WTC11 (cell line): ENCODE results near the gene NAA80. TPM values are rescaled to one million over a fixed set of nuclear protein-coding genes. Genes with fewer than 3 reads are reported as not detected.

ENCODE experiments used
- ATAC-seq: fragments of 200-7000 bp; cut with Tn5 transposase; 2 replicates; pipeline ENCODE4 v1.10.0; 2021; ENCODE audit warnings: mild to moderate bottlenecking, moderate library complexity
- CTCF ChIA-PET: fragments of 300-600 bp; sonication (Branson Sonifier 250); formaldehyde crosslinking; loops from one replicate; lab custom pipeline; 2021; ENCODE audit warnings: antibody characterized with exemption; lab: Charles Lee
- POLR2A ChIA-PET: fragments of 350-600 bp; sonication (Branson Sonifier 250); formaldehyde crosslinking; loops from one replicate; lab custom pipeline; 2021; ENCODE audit warnings: antibody characterized with exemption; lab: Charles Lee
- DNase-seq: peaks from one replicate; pipeline ENCODE4 v3.0.0; 2021; ENCODE audit warnings: low spot score
- H3K27ac Mint-ChIP-seq: 2 replicates; pipeline ENCODE4 v1.8.0; 2021; ENCODE audit warnings: mixed read lengths
- H3K27me3 Mint-ChIP-seq: 2 replicates; pipeline ENCODE4 v1.8.0; 2021; ENCODE audit warnings: low read depth, mild to moderate bottlenecking, moderate library complexity, mixed read lengths
- H3K36me3 Mint-ChIP-seq: 2 replicates; pipeline ENCODE4 v1.8.0; 2021; ENCODE audit warnings: mixed read lengths
- H3K4me1 Mint-ChIP-seq: 2 replicates; pipeline ENCODE4 v1.8.0; 2022; ENCODE audit warnings: mixed read lengths
- H3K4me3 Mint-ChIP-seq: 2 replicates; pipeline ENCODE4 v1.8.0; 2021; ENCODE audit warnings: mild to moderate bottlenecking, moderate library complexity, mixed read lengths
- H3K9me3 Mint-ChIP-seq: 2 replicates; pipeline ENCODE4 v1.8.0; 2021; ENCODE audit warnings: mixed read lengths
- CREM ChIP-seq: sonication (generic); formaldehyde crosslinking; IDR thresholded peaks from 2 replicates; pipeline ENCODE4 v1.8.1; 2022; ENCODE audit warnings: mild to moderate bottlenecking, missing genetic modification reagents, moderate library complexity
- EMX1 ChIP-seq: fragments of 250-450 bp; sonication (Bioruptor Pico); IDR thresholded peaks from 2 replicates; pipeline ENCODE4 v1.8.0; 2021; ENCODE audit warnings: mild to moderate bottlenecking
- FOXK1 ChIP-seq: sonication (generic); formaldehyde crosslinking; IDR thresholded peaks from 2 replicates; pipeline ENCODE4 v1.8.0; 2022; ENCODE audit warnings: mild to moderate bottlenecking, moderate library complexity, missing genetic modification reagents
- FOXP1 ChIP-seq: sonication (generic); formaldehyde crosslinking; IDR thresholded peaks from 2 replicates; pipeline ENCODE4 v1.8.0; 2022; ENCODE audit warnings: missing genetic modification reagents, mild to moderate bottlenecking, moderate library complexity, borderline replicate concordance
- IRF2 ChIP-seq: sonication (generic); formaldehyde crosslinking; IDR thresholded peaks from 2 replicates; pipeline ENCODE4 v1.8.0; 2022; ENCODE audit warnings: low read depth, missing genetic modification reagents, borderline replicate concordance
- MXD4 ChIP-seq: fragments of 250-450 bp; sonication (Bioruptor Pico); IDR thresholded peaks from 2 replicates; pipeline ENCODE4 v1.8.0; 2021; ENCODE audit warnings: mild to moderate bottlenecking, moderate library complexity, borderline replicate concordance
- MYBL2 ChIP-seq: sonication (generic); formaldehyde crosslinking; IDR thresholded peaks from 2 replicates; pipeline ENCODE4 v1.8.1; 2023; ENCODE audit warnings: mild to moderate bottlenecking, moderate library complexity, missing genetic modification reagents
- NFATC4 ChIP-seq: fragments of 250-450 bp; sonication (Bioruptor Pico); IDR thresholded peaks from 2 replicates; pipeline ENCODE4 v1.9.0; 2021; ENCODE audit warnings: mild to moderate bottlenecking
- NFE2L1 ChIP-seq: sonication (generic); formaldehyde crosslinking; IDR thresholded peaks from 2 replicates; pipeline ENCODE4 v1.8.1; 2023; ENCODE audit warnings: missing genetic modification reagents
- NFYB ChIP-seq: sonication (generic); formaldehyde crosslinking; conservative IDR thresholded peaks from 2 replicates; pipeline ENCODE4 v1.8.0; 2022; ENCODE audit warnings: low read depth, missing genetic modification reagents
- NR2C2 ChIP-seq: sonication (generic); formaldehyde crosslinking; IDR thresholded peaks from 2 replicates; pipeline ENCODE4 v1.8.0; 2022; ENCODE audit warnings: mild to moderate bottlenecking, missing genetic modification reagents
- RELA ChIP-seq: sonication (generic); formaldehyde crosslinking; IDR thresholded peaks from 2 replicates; pipeline ENCODE4 v1.8.1; 2022; ENCODE audit warnings: missing genetic modification reagents, mild to moderate bottlenecking, borderline replicate concordance
- SMAD3 ChIP-seq: sonication (generic); formaldehyde crosslinking; IDR thresholded peaks from 2 replicates; pipeline ENCODE4 v1.8.0; 2022; ENCODE audit warnings: missing genetic modification reagents, mild to moderate bottlenecking, borderline replicate concordance
- SOX15 ChIP-seq: fragments of 250-450 bp; sonication (Bioruptor Pico); IDR thresholded peaks from 2 replicates; pipeline ENCODE4 v1.9.0; 2021; ENCODE audit warnings: mild to moderate bottlenecking
- ZBTB21 ChIP-seq: sonication (generic); formaldehyde crosslinking; IDR thresholded peaks from 2 replicates; pipeline ENCODE4 v1.8.1; 2023; ENCODE audit warnings: mild to moderate bottlenecking, missing genetic modification reagents, borderline replicate concordance
- ZNF121 ChIP-seq: sonication (generic); formaldehyde crosslinking; IDR thresholded peaks from 2 replicates; pipeline ENCODE4 v1.8.0; 2023; ENCODE audit warnings: missing genetic modification reagents
- ZNF263 ChIP-seq: sonication (generic); formaldehyde crosslinking; IDR thresholded peaks from 2 replicates; pipeline ENCODE4 v1.8.1; 2022; ENCODE audit warnings: low read depth, mild to moderate bottlenecking, moderate library complexity, missing genetic modification reagents
- ZNF317 ChIP-seq: sonication (generic); formaldehyde crosslinking; IDR thresholded peaks from 2 replicates; pipeline ENCODE4 v1.8.1; 2023; ENCODE audit warnings: low read depth, mild to moderate bottlenecking, moderate library complexity, missing genetic modification reagents, borderline replicate concordance
- ZNF416 ChIP-seq: fragments of 250-450 bp; sonication (Bioruptor Pico); IDR thresholded peaks from 2 replicates; pipeline ENCODE4 v1.9.0; 2021; ENCODE audit warnings: mild to moderate bottlenecking, inconsistent platforms
- ZNF423 ChIP-seq: fragments of 250-450 bp; sonication (Bioruptor Pico); IDR thresholded peaks from 2 replicates; pipeline ENCODE4 v2.1.2; 2022; ENCODE audit warnings: mild to moderate bottlenecking, moderate library complexity
- total RNA-seq: library from RNA; stranded (reverse); gene quantifications from 3 replicates; pipeline ENCODE4 v1.2.3, GENCODE V29; 2021
- TF ChIP-seq, protein P1 (sequence below): sonication (generic); formaldehyde crosslinking; IDR thresholded peaks from 2 replicates; pipeline ENCODE4 v1.8.1; 2022; ENCODE audit warnings: missing genetic modification reagents, borderline replicate concordance
- TF ChIP-seq, protein P2 (sequence below): sonication (generic); formaldehyde crosslinking; IDR thresholded peaks from 2 replicates; pipeline ENCODE4 v1.8.0; 2022; ENCODE audit warnings: mild to moderate bottlenecking, missing genetic modification reagents
- TF ChIP-seq, protein P3 (sequence below): fragments of 250-450 bp; sonication (Bioruptor Pico); IDR thresholded peaks from 2 replicates; pipeline ENCODE4 v1.9.0; 2021; ENCODE audit warnings: mild to moderate bottlenecking
- TF ChIP-seq, protein P4 (sequence below): fragments of 200-600 bp; IDR thresholded peaks from 2 replicates; pipeline ENCODE4 v1.8.0; 2022; ENCODE audit warnings: antibody characterized with exemption
- TF ChIP-seq, protein P5 (sequence below): sonication (generic); formaldehyde crosslinking; IDR thresholded peaks from 2 replicates; pipeline ENCODE4 v1.8.1; 2023; ENCODE audit warnings: mild to moderate bottlenecking, moderate library complexity, missing genetic modification reagents
- TF ChIP-seq, protein P6 (sequence below): sonication (generic); formaldehyde crosslinking; IDR thresholded peaks from 2 replicates; pipeline ENCODE4 v1.8.1; 2022; ENCODE audit warnings: mild to moderate bottlenecking, moderate library complexity, missing genetic modification reagents
- TF ChIP-seq, protein P7 (sequence below): fragments of 250-450 bp; sonication (Bioruptor Pico); IDR thresholded peaks from 2 replicates; pipeline ENCODE4 v1.8.0; 2021; ENCODE audit warnings: mild to moderate bottlenecking

The NAA80 gene
- total RNA-seq, 1 experiment from 2014 or later, result 17.3 TPM

DNA sequence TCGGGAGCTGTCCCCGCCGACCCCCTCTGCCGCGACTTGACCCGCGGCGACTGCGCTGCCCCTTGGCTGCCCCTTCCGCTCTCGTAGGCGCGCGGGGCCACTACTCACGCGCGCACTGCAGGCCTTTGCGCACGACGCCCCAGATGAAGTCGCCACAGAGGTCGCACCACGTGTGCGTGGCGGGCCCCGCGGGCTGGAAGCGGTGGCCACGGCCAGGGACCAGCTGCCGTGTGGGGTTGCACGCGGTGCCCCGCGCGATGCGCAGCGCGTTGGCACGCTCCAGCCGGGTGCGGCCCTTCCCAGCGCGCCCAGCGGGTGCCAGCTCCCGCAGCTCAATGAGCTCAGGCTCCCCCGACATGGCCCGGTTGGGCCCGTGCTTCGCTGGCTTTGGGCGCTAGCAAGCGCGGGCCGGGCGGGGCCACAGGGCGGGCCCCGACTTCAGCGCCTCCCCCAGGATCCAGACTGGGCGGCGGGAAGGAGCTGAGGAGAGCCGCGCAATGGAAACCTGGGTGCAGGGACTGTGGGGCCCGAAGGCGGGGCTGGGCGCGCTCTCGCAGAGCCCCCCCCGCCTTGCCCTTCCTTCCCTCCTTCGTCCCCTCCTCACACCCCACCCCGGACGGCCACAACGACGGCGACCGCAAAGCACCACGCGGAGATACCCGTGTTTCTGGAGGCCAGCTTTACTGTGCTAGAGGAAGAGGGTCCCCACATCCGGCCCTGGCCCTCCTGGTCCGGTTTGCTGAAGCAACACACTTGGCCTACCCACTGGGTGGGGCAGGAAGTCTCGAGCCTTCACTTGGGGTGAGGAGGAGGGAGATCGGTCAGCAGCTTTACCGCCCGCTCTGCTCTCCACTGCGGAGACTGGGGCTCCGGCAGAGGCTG is 41.5 kb upstream of the NAA80 start, which contains the start of gene RASSF1 (continued):
- TF ChIP-seq ZNF423 (CRISPR knock-in tag), result peak; percentile 29; the same call in 1 of the 2 replicates
- TF ChIP-seq ZBTB21, result no peak
- peak; percentile 76 for TF ChIP-seq FOXP1 (CRISPR knock-in tag)
- TF ChIP-seq, protein P1, sequence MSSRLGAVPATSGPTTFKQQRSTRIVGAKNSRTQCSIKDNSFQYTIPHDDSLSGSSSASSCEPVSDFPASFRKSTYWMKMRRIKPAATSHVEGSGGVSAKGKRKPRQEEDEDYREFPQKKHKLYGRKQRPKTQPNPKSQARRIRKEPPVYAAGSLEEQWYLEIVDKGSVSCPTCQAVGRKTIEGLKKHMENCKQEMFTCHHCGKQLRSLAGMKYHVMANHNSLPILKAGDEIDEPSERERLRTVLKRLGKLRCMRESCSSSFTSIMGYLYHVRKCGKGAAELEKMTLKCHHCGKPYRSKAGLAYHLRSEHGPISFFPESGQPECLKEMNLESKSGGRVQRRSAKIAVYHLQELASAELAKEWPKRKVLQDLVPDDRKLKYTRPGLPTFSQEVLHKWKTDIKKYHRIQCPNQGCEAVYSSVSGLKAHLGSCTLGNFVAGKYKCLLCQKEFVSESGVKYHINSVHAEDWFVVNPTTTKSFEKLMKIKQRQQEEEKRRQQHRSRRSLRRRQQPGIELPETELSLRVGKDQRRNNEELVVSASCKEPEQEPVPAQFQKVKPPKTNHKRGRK (CRISPR knock-in tag), result no peak
- TF ChIP-seq FOXK1 (CRISPR knock-in tag), result no peak; the same call in 1 of the 2 replicates
- TF ChIP-seq ZNF263 (CRISPR knock-in tag), result peak; percentile 22; the same call in 1 of the 2 replicates
- TF ChIP-seq MYBL2 (CRISPR knock-in tag), result peak; percentile 85
- TF ChIP-seq NFE2L1 (CRISPR knock-in tag), result no peak
- TF ChIP-seq, protein P2, sequence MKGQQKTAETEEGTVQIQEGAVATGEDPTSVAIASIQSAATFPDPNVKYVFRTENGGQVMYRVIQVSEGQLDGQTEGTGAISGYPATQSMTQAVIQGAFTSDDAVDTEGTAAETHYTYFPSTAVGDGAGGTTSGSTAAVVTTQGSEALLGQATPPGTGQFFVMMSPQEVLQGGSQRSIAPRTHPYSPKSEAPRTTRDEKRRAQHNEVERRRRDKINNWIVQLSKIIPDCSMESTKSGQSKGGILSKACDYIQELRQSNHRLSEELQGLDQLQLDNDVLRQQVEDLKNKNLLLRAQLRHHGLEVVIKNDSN (CRISPR knock-in tag), result peak; percentile 53; the same call in 1 of the 2 replicates
- TF ChIP-seq, protein P3, sequence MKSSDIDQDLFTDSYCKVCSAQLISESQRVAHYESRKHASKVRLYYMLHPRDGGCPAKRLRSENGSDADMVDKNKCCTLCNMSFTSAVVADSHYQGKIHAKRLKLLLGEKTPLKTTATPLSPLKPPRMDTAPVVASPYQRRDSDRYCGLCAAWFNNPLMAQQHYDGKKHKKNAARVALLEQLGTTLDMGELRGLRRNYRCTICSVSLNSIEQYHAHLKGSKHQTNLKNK (CRISPR knock-in tag), result no peak
- TF ChIP-seq NFYB (CRISPR knock-in tag), result no peak
- TF ChIP-seq ZNF317 (CRISPR knock-in tag), result no peak
- 0 out of 2 replicates have a peak, but pooled peaks have one; percentile 23 for TF ChIP-seq RELA (CRISPR knock-in tag)
- no peak for TF ChIP-seq MXD4 (CRISPR knock-in tag)
- TF ChIP-seq ZNF121 (CRISPR knock-in tag), result peak; percentile 13; the same call in 1 of the 2 replicates
- TF ChIP-seq, protein P4, sequence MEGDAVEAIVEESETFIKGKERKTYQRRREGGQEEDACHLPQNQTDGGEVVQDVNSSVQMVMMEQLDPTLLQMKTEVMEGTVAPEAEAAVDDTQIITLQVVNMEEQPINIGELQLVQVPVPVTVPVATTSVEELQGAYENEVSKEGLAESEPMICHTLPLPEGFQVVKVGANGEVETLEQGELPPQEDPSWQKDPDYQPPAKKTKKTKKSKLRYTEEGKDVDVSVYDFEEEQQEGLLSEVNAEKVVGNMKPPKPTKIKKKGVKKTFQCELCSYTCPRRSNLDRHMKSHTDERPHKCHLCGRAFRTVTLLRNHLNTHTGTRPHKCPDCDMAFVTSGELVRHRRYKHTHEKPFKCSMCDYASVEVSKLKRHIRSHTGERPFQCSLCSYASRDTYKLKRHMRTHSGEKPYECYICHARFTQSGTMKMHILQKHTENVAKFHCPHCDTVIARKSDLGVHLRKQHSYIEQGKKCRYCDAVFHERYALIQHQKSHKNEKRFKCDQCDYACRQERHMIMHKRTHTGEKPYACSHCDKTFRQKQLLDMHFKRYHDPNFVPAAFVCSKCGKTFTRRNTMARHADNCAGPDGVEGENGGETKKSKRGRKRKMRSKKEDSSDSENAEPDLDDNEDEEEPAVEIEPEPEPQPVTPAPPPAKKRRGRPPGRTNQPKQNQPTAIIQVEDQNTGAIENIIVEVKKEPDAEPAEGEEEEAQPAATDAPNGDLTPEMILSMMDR, result no peak
- no peak for TF ChIP-seq CREM

DNA sequence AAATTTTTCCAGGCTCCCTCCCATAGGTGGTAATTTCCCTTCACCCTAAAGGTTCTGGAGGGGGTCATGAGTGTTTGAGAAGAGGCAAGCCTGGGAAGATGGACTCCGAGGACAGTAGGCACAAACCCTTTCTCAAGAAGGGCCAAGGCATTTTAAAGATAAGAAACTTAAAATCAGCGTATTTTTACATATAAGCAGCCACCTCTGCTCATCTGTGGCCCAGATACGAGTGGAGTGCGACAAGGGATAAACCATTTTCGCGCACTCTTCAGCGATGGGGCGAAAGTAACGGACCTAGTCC is 40.9 kb upstream of the NAA80 start:
- no peaks in the 10 kb centered on the region for H3K36me3 Mint-ChIP-seq
- DNase-seq (no peak), ATAC-seq (no peak)
- peaks cover 71% of the 10 kb centered on the region for H3K27me3 Mint-ChIP-seq
- peaks cover 33% of the 10 kb centered on the region for H3K4me1 Mint-ChIP-seq
- ChIA-PET CTCF (interaction anchor here (1.0 to 1.7 kb wide), 7 partner anchors 37 to 272 kb away, joined by 3 to 6 read pairs (median 4); partner anchors contain the start of genes CISH, HYAL1 and IFRD2), POLR2A (no interaction called here)
- no peak overlapping the region for H3K27ac Mint-ChIP-seq
- H3K9me3 Mint-ChIP-seq, result no peaks in the 10 kb centered on the region
- peak overlapping the region; percentile 95 for H3K4me3 Mint-ChIP-seq
- TF ChIP-seq NR2C2 (CRISPR knock-in tag), result no peak
- TF ChIP-seq SOX15 (CRISPR knock-in tag), result no peak
- TF ChIP-seq SMAD3 (CRISPR knock-in tag), result no peak
- no peak for TF ChIP-seq ZNF416 (CRISPR knock-in tag)
- TF ChIP-seq NFATC4, result no peak
- TF ChIP-seq, protein P5, sequence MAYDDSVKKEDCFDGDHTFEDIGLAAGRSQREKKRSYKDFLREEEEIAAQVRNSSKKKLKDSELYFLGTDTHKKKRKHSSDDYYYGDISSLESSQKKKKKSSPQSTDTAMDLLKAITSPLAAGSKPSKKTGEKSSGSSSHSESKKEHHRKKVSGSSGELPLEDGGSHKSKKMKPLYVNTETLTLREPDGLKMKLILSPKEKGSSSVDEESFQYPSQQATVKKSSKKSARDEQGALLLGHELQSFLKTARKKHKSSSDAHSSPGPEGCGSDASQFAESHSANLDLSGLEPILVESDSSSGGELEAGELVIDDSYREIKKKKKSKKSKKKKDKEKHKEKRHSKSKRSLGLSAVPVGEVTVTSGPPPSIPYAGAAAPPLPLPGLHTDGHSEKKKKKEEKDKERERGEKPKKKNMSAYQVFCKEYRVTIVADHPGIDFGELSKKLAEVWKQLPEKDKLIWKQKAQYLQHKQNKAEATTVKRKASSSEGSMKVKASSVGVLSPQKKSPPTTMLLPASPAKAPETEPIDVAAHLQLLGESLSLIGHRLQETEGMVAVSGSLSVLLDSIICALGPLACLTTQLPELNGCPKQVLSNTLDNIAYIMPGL (CRISPR knock-in tag), result no peak
- TF ChIP-seq, protein P6, sequence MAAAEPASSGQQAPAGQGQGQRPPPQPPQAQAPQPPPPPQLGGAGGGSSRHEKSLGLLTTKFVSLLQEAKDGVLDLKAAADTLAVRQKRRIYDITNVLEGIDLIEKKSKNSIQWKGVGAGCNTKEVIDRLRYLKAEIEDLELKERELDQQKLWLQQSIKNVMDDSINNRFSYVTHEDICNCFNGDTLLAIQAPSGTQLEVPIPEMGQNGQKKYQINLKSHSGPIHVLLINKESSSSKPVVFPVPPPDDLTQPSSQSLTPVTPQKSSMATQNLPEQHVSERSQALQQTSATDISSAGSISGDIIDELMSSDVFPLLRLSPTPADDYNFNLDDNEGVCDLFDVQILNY (CRISPR knock-in tag), result no peak
- no peak for TF ChIP-seq EMX1
- TF ChIP-seq IRF2 (CRISPR knock-in tag), result no peak
- TF ChIP-seq, protein P7, sequence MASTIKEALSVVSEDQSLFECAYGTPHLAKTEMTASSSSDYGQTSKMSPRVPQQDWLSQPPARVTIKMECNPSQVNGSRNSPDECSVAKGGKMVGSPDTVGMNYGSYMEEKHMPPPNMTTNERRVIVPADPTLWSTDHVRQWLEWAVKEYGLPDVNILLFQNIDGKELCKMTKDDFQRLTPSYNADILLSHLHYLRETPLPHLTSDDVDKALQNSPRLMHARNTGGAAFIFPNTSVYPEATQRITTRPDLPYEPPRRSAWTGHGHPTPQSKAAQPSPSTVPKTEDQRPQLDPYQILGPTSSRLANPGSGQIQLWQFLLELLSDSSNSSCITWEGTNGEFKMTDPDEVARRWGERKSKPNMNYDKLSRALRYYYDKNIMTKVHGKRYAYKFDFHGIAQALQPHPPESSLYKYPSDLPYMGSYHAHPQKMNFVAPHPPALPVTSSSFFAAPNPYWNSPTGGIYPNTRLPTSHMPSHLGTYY (CRISPR knock-in tag), result no peak
